HG03097 (cell line): ENCODE data around the gene PRPSAP1.
A peak's percentile ranks its signal among the peaks of the same experiment; 100 is the strongest.
"Not testable (repeated sequence)": the region's sequence is repeated elsewhere in the genome, so short reads cannot be mapped to it uniquely, and the experiment has no call there.

ENCODE experiments used
- ATAC-seq: cut with Tn5 transposase; IDR thresholded peaks from one replicate; pipeline ENCODE4 v1.9.1; 2021; ENCODE audit not compliant: unreplicated experiment, low FRiP score

PRPSAP1 gene

GRCh38 chr17:76363107-76363842 lies 9.6 kb upstream of the PRPSAP1 start:
- no peak for ATAC-seq

GRCh38 chr17:76360461-76360860 lies 6.7 kb upstream of the PRPSAP1 start:
- no peak for ATAC-seq

- ATAC-seq: not testable (repeated sequence)
Observed at GRCh38 chr17:76359776-76360175, 6.1 kb upstream of the PRPSAP1 start.

GRCh38 chr17:76359375-76359774 lies 5.7 kb upstream of the PRPSAP1 start:
- ATAC-seq: no peak

- ATAC-seq: no peak
Observed at GRCh38 chr17:76357597-76358158, 4.0 kb upstream of the PRPSAP1 start.

GRCh38 chr17:76356803-76357456 lies 3.2 kb upstream of the PRPSAP1 start:
- ATAC-seq: no peak

GRCh38 chr17:76354747-76355310 lies 1.1 kb upstream of the PRPSAP1 start:
- ATAC-seq: no peak

GRCh38 chr17:76354317-76354729 lies 607 bp upstream of the PRPSAP1 start:
- peak; percentile 2 for ATAC-seq

GRCh38 chr17:76353004-76353598 lies 615 bp downstream of the PRPSAP1 start:
- peak; percentile 12 for ATAC-seq

GRCh38 chr17:76351526-76352071 lies 2.1 kb downstream of the PRPSAP1 start:
- no peak for ATAC-seq

- no peak for ATAC-seq
Observed at GRCh38 chr17:76350463-76350862, 3.3 kb downstream of the PRPSAP1 start.

- not testable (repeated sequence) for ATAC-seq
Observed at GRCh38 chr17:76346936-76347335, 6.8 kb downstream of the PRPSAP1 start.

- no peak for ATAC-seq
Observed at GRCh38 chr17:76345377-76345974, 8.2 kb downstream of the PRPSAP1 start.

- no peak for ATAC-seq
Observed at GRCh38 chr17:76343106-76343505, 10.6 kb downstream of the PRPSAP1 start.

GRCh38 chr17:76341301-76341700 lies 12.4 kb downstream of the PRPSAP1 start:
- no peak for ATAC-seq

- ATAC-seq: no peak
Observed at GRCh38 chr17:76337413-76337777, 16.3 kb downstream of the PRPSAP1 start.

- no peak for ATAC-seq
Observed at GRCh38 chr17:76336756-76337412, 16.8 kb downstream of the PRPSAP1 start.

- ATAC-seq: no peak
Observed at GRCh38 chr17:76335716-76336381, 17.9 kb downstream of the PRPSAP1 start.

- ATAC-seq: no peak
Observed at GRCh38 chr17:76333673-76334505, 19.8 kb downstream of the PRPSAP1 start.
